OCI-LY1 (cell line): ENCODE results near the gene P2RY1.

ENCODE experiments used
- EZH2 ChIP-seq: fragments of 200-600 bp; sonication (generic), shearing (Covaris generic); IDR thresholded peaks from 2 replicates; pipeline ENCODE4 v1.8.0; 2017; ENCODE audit warnings: borderline replicate concordance, mixed run types, mild to moderate bottlenecking, antibody characterized with exemption, low read length, moderate library complexity, mixed read lengths
- TF ChIP-seq, protein P1 (sequence below): fragments of 200-600 bp; sonication (generic), shearing (Covaris generic); IDR thresholded peaks from 2 replicates; pipeline ENCODE4 v1.5.1; 2017; ENCODE audit warnings: mild to moderate bottlenecking, antibody characterized with exemption, low read length, moderate library complexity, mixed read lengths

DNA sequence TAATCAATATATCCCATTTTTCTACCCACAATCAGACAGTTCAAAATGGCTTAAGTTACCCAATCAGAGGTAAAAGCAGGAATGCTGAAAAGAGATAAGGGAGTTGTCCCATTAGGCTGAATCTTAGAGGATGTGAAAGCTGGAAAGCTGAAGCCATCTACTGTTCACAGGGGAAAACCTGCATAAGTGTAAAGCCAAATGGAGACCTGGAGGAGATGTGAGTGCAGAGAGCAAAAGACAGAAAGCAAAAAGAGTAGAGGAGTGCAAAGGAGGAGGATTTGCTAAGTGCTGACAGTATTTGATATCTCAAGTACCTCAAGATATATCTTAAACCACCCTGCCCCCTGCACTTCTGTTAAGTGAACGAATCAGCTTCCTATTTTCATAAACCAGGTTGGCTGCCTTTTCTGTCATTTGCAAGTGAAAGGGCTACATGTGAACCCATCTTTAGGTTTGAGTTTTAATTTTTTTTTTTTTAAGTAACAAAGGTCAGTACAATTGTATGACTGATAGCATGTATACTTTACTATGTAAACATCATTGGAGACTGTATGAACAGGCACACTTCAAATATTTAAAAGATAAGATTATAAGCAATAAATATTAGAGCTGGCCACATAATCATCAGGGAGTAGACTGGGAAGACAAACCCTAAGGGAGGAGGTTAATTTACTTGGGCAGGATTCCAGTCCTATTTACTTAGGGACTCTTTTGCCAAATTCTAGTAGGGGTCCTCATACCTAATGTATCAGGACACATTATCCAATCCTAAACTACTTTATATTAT lies 22.8 kb upstream of the P2RY1 start:
- TF ChIP-seq EZH2 = no peak
- TF ChIP-seq, protein P1, sequence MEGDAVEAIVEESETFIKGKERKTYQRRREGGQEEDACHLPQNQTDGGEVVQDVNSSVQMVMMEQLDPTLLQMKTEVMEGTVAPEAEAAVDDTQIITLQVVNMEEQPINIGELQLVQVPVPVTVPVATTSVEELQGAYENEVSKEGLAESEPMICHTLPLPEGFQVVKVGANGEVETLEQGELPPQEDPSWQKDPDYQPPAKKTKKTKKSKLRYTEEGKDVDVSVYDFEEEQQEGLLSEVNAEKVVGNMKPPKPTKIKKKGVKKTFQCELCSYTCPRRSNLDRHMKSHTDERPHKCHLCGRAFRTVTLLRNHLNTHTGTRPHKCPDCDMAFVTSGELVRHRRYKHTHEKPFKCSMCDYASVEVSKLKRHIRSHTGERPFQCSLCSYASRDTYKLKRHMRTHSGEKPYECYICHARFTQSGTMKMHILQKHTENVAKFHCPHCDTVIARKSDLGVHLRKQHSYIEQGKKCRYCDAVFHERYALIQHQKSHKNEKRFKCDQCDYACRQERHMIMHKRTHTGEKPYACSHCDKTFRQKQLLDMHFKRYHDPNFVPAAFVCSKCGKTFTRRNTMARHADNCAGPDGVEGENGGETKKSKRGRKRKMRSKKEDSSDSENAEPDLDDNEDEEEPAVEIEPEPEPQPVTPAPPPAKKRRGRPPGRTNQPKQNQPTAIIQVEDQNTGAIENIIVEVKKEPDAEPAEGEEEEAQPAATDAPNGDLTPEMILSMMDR = no peak
